DMS 273 treated with DMSO at 0.1 percent for 48 hours (cell line): ENCODE measurements around the gene CLRN2.
"Not testable (repeated sequence)": the region's sequence is repeated elsewhere in the genome, so short reads cannot be mapped to it uniquely, and the experiment has no call there.

ENCODE experiments used
- DNase-seq: peaks from one replicate; lab custom pipeline; 2025; lab: John Stamatoyannopoulos, UW

CLRN2 gene

DNA sequence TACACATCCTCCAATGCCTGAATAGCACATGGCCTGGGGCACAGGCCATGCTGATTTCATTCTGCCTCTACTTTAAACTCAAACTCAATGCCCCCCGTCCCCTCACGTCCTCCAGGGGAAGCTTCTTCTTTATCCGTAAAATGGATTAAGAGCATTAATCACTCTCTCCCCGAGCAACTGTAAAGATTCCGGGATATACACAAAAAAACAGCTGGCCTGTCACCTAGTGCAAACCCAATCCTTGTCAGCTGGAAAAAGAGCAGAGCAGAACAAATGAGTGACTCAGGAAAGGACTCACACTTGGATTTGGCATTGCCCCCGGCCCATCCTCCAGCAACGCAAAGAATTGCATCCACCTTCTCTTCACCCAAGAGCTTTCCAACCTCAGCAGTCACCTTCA lies 10.9 kb upstream of the CLRN2 start:
- no peak for DNase-seq

DNA sequence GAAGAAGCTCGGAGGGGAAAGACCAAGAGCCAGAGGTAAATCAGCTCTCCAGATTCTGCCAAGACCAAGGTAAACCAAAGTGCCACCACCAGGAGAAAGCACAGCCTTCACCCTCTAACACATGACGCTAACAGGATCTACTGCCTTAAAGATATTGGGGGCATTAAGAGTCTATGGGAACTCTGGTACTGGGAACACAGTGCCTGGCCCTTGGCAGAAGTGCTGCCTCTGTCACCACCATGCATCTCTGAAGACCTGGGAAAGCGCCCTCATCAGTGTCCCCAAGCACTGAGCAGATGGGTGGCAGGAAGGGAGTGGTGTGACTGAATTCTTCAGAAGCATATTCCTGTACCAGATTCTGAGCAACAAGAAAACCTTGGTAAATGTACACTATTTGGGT lies 4.4 kb upstream of the CLRN2 start:
- DNase-seq: no peak

DNA sequence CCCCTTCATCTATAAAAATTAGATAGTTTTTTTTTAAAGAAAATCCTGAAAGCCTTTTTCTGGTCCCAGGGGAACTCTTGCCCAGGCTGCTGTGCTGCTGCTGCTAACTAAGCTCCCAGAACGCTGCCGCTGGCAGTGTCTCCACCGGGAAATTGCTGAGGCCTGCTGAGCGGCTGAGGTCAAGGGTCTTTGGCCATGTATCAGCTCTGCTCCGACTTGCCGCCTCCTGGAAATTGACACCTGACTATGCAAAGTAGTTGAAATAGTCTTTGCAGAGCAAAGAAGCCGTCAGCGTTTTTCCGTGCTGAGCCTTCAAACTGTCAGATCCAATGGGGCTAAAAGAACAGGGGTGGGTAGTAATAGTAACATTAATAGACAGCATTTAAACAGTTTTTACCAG lies 3.9 kb upstream of the CLRN2 start:
- DNase-seq: no peak

DNA sequence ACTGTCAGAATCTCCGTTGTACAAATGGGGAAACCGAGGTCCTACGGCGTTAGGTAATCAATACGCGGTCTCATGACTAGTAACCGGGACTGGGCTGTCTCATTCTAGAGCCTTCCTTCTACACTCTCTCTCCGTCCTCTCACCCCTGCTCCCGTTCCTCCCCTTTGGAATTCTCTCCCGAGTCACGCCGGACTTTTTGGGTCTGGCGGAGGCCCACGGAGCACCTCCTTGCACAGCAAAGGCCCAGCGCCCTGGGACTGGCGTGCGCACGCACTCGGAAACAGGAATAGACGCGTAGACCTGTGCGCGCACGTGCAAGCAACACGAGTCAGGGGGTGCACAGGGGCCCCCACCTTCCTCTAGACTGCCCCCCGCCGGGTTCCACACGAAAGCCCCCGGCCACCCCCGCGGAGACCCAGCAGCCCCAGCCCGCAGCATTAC lies 3.4 kb upstream of the CLRN2 start:
- no peak for DNase-seq

DNA sequence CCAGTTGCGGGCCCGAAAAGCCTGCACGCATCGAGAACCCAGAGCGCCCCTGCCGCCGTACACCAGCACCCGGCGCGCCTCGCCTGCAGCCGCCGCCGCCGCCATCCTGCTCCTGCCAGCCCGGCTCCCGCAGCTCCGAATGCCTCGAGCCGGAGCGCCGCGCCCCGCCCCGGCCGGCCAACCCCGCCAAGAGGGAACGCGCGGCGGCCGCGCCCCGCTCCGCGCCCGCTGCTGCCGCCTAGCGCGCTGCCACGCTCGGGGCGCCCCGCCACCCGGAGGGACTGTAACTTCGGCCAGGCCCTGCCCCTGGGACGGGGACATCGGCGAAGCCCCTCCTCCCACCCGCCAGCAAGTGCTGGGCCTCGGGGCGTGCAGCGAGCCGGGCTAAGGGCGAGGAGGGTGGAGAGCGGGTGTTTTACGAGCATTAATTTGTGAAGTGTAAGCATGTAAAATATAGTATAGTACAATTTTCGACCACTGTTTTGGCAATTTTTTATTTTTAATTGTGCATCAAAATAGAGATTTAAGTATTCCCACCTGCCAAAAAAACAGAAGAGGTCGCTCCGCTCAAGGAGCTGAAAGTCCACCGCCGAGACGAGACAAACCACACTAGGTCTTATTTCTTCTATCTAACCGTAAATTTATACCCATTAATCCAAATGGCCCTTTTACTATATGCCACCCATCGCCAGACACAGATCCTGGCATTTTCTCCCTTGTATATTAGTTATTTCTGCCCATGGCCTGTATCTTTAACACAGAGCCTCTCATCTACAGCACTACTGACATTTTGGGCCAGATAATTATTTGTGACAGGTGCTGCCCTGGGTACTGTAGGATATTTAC lies 2.8 kb upstream of the CLRN2 start, which contains the start of gene QDPR:
Gene QDPR (minus strand): TSS at position 141 of the 846 bp plus-strand sequence. CDS start 36 bp downstream, at position 105.
- DNase-seq: peak; percentile 8

DNA sequence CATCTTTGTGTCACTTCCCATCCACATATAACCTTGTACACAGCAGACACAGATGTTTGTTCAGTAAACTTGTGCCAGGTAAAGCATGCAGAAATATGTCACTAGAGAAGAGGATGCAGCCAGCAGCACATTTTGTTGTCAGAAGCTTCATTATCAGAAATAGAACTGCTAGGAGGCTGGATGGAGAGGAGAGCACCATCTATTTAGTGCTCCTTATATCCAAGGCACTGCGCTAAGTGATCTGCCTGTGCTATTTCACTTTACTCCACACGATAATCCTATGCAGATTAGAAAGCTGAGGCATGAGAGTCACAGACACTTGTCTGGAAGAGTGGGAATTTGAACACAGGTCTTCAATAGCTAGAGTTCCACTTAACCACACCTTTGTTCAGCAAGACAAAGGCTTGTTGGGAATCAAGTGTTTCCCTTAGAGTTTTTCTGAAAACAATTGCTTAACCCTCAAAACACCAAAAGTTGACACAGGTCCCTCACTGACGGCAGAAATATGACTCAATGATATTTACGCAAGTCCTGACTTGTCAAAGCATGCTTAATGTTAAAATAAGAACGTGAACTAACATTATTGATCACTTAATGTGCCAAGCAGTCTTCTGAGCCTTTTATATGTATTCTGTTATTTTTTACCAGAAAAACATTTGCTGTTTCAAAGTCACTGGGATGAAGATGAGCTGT lies 1.8 kb upstream of the CLRN2 start:
- no peak for DNase-seq

DNA sequence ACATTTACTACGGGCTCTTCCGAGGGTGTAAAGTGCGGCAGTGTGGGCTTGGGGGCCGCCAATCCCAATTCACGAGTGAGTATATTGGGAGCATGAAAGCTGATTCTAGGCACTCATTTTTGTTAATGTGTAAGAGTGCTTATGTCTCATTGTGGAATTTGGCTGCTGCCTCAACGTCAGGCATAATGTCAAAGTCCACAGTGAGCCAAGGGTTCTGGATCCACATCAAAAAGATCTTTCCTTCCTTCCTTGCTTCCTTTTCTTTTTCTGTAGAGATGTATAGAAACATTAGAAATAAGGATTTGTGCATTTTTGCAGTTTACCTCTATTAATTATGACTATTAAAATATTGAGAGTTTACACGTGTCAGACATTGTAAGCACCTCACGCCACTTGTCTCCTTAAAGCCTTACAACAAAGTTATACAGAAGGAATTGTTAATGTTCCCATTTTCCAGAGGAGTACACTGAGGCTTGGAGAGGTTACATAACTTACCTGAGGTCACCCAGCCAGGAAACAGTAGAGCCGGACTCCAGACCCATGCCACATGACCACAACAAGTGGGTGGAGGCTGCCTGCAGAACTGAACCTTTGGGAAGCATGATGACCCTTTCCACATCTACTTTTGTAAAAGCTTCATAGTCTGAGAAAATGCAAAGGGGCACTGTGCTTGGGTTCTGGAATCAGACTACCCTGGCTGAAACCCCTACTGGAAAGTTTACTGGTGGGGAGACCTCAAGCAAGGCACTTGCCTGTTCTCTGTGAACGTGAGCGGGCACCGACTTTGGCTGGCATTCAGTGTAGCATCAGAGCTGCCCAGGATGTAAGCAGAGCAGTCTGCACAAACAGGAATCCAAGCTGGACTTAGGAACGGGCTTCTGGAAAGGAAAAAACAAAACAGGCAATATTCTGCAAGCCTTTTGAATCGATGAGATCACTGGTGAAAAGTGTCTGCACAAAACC lies 761 bp downstream of the CLRN2 start:
- no peak for DNase-seq

DNA sequence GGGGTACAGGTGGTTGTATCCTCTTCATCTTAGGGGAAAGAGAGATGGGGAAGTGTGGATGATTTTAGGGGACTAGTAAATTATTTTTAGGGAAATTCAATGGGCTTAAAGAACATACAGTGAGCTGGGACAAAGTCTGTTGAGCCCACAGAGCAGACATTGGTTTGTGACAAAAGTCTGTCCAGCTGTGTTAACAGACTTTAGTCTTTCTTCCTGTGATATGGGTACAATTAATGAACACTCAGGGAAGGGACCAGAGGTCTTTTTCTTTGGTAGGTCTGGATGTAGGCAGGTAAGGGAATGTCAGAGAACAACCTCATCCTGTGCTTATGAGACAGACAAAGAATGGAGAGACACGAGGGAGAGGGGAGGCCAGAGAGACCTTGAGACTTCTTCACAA lies 2.0 kb downstream of the CLRN2 start:
- DNase-seq: no peak

DNA sequence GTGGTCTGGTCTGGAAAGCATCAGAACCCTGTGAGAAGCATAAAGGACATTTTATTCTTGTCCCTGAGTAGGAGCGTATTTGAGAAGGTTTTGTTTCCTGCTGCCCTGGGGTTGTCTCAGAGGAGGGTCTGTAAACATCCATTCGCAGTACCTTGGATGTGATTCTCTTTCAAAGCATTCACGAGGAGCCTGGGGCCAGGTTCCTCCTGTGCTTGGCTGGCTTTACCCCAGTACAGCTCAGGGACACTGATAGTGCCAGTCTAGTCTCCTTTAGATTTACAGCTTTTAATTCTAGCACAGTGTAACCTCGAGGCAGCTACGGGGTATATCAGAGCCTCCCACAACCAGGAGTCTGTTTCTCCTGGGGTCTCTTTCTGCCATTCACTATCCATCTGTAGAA lies 2.7 kb downstream of the CLRN2 start:
- no peak for DNase-seq

DNA sequence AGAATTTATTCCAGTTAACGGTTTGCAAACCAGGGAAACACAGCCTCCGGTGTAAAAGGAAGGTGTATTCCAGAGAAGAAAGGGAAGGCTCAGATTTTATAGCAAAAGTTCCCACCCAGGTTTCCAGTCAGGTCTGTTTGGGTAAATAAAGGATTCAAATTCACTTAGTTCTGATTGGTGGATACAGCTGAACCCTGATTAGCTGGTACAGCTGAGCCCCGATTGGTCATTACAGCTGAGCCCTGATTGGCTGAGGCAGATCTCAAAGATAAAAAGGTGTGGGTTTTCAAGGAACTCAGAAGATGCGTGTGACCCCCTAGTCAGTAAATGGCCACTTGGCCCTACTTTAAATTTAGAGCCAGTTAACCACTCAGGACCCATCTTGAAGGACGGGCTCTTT lies 6.6 kb downstream of the CLRN2 start:
- no peak for DNase-seq

DNA sequence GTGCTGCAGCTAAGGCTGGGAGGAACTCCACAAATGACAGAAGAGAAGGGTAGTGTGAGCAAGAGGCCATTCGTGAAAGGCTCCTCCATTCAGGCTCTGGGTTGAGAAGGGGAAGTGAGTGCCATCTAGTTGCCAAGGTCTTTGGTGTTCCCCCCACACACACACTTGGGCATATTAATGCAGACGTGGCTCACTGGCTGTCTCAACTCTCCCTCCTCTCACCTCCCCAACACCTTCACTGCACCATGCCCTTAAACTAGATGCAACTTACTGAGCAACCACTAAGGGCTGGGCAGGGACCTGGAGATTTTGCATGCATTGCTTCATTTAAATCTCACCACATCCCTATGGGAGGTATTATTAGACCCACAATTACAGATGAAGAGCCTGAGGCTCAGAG lies 8.7 kb downstream of the CLRN2 start:
- no peak for DNase-seq

DNA sequence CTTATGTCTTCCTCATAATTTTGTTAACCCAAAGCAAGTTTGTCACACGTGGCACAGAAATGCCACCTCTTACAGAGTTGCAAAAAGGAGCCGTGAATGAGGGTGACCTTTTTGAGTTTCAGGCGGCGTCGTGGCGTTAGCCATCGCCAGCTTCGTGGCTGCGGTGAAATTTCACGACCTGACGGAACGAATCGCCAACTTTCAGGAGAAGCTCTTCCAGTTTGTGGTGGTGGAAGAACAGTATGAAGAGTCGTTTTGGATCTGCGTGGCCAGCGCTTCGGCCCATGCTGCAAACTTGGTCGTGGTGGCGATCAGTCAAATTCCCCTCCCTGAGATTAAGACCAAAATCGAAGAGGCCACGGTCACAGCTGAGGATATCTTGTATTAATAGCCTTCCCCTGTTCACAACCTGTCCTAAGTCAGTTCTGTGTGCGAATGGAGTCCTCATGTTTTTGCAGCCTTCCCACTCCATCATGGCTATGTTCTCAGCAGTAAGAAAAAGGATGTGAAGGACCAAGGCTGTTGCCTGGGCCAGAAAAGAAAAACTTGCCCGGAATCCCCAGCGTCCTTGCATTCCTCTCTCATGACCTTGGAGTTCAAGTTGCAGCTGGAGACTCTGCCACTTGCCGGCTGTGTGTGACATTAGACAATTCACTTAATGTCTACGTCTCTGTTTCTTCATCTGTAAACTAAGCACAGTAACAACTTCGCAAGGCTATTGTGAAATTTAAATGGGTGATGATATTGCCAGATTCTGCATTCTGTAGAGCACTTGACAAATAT lies 11.9 kb downstream of the CLRN2 start:
- no peak for DNase-seq

DNA sequence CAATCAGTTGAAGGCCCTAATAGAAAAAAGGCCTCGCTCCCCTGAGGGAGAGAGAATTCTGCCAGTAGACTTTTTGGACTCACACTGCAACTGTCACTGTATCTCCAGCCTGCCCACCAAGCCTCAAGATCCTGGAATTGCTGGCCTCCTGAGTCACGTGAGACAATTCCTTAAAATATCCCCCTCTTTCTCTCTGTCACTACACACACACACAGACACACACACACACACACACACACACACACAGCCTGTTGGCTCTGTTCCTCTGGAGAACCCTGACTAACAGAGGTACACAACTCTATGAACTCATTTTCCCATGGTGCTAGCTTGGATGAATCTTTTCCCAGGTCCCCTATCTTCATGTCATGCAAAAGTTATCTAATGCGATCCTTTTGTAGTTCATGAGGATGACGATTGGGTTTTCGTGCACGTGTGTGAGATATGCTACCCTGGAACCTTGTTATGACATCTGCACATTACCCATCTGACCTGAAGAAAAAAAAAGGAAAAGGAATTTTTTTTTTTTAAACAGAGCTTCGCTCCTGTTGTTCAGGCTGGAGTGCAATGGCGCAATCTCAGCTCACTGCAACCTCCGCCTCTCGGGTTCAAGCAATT lies 13.7 kb downstream of the CLRN2 start:
- no peak for DNase-seq

DNA sequence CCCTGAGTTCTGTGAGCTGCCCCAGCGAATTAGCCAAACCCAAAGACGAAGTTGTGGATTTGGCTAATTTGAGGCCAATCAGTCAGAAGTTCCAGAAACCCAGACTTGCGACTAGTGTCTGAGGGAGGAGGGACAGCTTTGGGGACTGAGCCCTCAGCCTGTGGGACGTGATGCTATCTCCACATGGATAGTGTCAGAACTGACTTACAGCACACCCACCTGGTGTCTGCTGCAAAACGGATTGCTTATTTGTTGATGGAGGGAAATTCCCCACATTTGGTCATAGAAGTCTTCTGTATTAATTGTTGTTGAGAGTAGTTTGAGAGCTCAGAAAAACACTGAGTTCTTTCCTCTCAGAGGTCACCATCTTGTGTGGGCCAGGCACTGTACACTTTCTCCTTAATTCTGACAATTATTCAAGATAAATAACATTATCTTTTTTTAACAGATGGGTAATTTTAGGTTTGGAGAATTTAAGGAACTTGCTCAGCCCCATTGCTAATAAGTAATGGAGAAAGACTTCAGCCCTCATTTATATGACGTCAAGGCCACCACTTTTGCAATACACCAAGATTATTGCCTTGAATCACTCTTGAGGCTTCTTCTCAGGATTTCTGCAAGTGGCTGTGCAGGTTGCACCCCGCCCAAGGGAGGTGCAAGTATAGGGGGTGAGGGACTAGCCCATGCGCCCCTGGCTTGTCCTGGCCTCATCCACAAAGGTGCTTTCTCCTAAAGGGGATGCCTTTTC lies 16.7 kb downstream of the CLRN2 start:
- DNase-seq: no peak

DNA sequence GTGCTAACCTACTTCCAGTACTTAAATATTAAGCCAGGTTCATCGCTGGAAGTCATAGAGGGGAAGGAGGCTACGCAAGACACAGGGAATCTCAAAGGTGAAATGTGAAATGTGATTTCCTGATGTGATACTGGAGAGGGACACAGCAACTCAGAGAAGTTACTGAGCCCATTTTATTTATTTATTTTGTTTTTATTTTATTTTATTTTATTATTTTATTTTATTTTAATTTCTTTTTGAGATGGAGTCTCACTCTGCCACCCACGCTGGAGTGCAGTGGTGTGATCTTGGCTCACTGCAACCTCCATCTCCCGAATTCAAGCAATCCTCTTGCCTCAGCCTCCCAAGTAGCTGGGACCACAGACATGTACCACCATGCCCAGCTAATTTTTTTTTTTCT lies 19.7 kb downstream of the CLRN2 start:
- DNase-seq: no peak

DNA sequence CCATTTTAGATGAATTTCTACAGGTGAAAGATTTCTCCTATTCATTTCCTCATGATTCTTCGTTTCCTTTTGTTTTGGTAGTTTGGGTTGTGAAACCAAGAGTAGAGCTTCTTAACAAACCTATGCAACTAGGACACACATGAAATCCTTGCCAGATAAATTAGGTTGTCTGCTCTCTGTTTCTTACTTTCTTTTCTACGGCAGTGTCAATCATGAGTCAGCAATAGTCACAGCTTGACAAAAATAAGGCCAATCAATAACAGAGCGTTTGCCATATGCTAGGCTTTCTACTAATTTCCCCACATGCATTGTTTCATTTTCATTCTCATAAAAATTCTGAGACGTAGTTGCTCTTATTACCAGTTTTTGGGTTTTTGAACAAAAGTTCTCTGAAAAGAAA lies 20.3 kb downstream of the CLRN2 start:
- no peak for DNase-seq

DNA sequence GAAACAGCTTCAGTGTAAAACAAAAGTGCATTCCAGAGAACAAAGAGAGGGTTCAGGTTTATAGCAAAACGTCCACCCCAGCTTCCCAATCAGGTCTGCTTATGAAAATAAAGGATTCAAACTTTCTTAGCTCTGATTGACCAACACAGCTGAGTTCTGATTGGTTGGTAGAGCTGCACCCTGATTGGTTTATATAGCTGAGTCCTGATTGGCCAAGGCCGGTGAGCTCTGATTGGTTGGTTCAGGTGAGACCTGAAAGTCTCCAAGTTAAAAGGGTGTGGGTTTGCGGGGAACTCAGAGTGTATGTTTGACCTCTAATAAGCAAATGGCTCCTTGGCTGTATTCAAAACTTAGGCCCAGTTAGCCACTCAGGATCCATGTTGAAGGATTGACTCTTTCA lies 20.9 kb downstream of the CLRN2 start:
- no peak for DNase-seq

DNA sequence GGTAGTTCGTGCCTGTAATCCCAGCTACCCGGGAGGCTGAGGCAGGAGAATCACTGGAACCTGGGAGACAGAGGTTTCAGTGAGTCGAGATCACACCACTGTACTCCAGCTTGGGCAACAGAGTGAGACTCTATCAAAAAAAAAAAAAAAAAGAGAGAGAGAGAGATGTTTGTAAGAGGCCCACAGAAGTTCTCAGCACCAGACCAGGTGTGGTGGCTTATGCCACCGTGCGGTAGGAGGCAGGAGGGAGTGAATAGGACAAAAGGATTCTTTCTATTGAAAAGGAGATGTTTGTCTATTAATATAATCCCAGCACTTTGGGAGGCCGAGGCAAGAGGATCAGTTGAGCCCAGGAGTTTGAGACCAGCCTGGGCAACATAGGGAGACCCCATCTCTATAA lies 22.1 kb downstream of the CLRN2 start:
- DNase-seq: not testable (repeated sequence)

DNA sequence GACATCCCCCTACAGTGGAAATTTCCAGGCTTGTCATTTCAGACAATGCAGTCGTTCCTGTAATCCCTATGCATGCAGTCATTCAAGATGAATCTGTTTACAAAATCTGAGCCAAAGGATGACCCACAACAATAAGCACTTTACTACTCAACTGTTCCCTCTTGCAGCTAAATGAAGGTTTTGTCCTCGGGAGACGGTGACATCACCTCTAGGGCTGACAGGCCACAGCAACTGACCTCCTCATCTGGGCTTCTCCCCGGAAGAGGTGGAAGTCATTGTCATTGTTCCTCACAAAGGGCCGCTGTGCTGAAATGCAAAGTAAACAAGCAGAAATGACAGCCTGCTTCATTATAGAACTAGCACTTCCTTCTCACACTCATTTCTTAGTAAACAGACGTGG lies 29.2 kb downstream of the CLRN2 start:
- DNase-seq: no peak

DNA sequence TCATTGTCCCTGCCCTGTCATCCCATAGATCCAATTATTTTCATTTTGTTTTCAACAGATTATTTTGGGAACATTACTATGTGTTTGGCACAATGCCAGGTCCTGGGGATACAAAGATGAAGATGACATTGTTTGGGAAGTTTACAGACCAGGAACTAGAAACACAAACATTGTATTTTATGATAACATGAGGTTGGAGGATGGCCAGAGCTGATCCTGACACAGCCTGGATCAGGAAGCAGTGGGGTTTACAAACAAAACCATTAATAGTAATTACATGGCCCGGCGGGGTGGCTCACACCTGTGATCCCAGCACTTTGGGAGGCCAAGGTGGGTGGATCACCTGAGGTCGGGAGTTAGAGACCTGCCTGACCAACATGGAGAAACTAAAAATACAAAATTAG lies 29.9 kb downstream of the CLRN2 start:
- no peak for DNase-seq
